ENCODE results near the gene SAMD1.

SAMD1 gene

DNA sequence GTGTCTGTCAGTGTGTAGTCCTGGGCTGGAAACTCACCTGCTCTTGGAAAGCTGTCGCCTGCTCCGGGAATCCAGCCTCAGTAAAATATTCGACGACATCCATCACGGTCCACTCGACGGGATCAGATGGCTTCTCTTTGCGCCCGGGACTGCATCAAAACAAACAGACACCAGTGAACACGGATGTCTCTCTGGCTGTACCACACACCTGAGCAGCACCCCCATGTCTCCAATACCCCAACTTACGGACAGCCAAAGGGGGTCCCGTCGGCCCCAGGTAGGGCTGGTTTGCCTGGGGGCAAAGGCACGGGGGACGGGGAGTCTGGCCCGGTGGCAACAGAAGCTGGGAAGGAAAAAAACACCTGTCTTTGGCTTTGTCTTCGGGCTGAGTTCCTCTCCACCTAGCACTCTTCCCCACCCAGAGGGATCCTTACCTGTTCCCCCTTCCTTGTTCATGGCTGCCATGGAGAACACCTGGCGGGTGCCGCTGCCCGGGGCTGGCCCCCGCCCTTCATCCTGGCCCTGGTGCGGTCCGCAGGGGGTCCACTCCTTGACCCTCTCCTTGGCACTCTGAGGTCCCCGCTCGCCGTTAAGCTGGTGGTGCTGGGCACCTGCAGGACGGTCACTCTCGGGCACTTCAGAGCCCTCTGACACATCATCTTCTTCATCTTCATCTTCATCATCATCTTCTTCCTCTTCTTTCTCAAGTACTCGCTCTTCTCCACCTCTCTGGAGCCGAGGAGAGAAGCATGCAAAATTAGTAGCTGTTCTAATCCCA is 1.7 kb downstream of the SAMD1 start:
- DNase-seq = no peak

DNA sequence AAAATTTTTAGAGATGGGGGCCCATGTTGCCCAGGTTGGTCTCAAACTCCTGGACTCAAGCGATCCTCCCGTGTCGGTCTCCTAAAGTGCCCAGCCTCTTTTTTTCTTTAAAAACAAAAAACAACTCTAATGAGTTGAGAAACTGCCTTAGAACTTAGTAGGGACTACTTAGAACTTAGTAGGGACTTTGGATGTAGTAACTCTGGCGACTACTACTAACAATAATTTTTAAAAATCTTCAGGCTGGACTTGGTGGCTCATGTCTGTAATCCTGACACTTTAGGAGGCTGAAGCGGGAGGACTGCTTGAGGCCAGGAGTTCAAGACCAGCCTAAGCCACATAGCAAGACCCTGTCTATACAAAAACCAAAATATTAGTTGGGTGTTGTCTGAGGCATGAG is 4.5 kb downstream of the SAMD1 start:
- DNase-seq = no peak

DNA sequence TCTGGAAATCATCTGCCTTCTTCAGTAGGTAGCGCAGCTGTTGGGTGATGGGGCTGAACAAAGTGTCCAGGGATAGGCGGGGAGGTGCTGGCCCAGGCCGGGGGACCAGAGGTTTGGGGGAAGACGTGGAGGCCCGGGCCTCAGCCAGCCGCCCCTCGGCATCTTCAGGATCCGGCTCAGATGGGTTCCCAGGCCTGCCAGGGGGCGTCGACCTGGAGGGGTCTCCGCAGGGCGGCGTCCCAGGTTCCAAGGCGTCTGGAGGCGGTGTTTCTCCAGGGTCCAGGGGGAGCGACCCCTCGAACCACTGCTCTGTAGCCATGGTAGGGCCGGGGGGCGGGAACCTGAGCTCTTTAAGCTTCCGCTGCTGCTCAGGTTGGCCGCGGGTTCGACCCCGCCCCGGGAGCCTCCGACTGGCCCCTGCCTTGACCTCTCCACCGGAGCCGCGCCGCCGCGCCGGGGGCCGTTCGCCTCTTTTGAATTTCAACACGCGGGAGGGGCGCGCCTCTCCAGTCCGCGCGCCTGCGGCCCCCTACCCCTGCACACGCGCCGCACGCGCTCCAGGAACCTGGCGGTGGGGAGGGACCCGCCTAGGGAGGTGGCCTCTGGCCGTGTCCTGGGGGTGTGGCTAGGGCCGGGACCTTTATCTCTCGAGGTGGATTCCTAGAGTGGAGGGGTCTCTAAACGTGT is 5.1 kb downstream of the SAMD1 start, which contains the start of gene C19orf67:
Gene C19orf67, minus strand, starts transcription at position 475 of the 687 bp plus-strand sequence. Its CDS starts 156 bp downstream, at position 319.
- no peak for DNase-seq

DNA sequence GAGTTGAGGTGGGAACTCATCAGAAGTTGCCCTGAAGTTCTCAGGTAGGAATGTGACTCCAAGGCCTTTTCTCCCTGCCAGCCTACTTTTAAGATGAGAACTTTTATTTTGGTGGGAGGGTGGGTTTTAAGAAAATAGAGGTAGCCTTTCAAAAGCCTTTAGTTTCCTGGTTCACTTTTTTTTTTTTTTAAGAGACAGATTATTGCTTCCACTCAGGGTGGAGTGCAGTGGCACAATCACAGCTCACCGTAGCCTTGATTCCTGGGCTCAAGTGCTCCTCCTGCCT is 7.9 kb downstream of the SAMD1 start:
- DNase-seq = no peak

DNA sequence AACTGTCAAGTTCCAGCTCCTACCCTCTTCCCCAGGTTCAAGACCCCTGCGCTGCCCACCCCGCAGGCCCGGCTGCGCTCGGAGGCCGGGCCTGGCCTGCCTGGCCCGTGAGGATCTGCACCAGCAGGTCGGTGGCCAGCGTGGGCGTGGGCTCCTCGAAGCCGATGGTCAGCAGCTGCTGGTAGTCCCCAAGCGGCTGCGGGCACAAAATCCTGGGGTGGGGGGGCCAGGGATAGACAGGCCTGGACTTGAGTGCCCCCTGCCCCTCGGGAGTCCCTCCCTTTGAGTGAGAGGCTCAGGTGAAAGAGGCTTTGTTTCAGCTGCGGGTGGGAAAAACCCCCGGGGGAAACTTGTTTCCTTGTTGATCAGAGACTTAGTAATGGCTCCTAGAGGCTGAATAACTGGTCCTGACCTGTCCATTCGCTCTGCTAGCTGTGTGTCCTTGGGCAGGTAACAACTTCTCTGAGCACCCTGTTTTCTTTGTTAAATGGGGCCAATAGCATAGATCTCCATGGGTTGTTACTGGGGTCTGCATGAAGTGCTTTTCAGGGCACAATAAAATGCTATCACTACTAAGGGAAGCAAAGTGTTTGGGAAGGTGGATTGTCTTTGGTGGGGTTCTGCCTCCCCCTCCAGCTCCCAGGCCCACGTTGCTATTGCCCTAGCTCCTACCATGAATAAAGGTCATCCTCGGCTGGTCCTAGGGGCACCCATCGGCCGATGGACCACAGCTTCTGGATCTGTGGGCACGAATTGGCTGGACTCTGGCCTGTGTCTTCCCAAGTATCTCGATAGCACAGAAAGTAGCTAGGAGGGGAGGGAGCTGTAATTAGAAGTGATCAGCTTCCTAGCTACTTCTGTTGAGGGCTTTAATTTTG is 8.5 kb downstream of the SAMD1 start:
- DNase-seq = peak; percentile 31

DNA sequence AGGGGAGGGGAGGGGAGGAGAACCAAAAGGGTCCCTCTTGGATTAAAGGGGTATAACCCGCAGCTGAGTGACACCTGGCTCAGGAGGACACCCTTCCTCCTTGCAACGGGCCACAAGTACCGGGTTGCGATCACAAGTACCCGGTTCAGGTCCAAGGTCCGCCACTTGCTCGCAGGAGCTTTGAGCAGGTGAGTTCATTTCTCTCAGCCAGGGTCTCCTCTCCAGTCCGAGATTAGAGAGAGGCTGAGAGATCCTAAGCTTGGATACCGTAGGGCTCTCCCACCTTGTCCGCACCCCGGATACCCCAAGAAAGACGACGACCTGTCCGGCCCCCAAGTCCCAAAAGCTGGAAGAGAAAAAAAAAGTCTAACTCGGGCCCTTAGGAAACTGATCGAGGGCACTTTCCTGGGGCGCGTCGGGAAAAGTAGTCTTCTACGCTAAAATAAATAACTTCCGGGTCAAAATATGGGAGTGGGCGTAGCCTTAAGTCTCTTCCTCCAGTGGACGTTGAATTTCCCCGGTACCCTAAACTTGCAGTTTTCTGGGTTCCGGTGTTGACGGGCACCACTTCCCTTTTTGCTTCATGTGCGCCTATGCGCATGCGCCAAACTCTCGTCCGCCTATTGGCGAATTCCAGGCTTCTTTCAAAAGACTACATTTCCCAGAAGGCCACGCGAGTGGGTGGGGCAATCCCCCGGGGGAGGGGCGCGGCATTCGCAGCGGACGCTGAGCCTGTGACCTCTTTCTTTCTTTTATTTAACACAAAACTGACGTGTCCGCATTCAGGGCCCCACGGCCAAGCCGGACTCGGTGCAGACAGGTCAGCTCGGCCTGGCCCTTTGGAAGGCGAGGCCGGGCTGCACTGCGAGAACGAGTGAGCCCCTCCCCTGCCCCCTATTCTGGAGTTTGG is 9.4 kb downstream of the SAMD1 start:
- peak; percentile 100 for DNase-seq

DNA sequence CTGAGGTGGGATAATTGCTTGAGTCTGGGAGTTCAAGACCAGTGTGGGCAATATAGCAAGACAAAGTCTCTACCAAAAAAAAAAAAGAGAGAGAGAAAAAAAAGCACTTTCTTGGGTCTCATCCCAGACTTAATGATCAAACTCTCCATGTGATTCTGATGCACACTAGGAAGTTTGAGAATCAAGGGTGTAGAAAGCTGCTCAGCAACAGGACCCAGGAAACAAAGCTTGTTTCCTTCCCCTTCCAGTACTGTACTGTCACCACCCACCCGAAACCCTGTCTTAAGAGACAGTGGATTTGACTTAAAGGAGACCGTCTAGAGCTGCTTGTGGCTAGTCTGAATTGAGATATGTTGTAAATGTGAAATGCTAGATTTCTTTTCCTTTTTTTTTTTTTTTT is 12.1 kb downstream of the SAMD1 start:
- no peak for DNase-seq

DNA sequence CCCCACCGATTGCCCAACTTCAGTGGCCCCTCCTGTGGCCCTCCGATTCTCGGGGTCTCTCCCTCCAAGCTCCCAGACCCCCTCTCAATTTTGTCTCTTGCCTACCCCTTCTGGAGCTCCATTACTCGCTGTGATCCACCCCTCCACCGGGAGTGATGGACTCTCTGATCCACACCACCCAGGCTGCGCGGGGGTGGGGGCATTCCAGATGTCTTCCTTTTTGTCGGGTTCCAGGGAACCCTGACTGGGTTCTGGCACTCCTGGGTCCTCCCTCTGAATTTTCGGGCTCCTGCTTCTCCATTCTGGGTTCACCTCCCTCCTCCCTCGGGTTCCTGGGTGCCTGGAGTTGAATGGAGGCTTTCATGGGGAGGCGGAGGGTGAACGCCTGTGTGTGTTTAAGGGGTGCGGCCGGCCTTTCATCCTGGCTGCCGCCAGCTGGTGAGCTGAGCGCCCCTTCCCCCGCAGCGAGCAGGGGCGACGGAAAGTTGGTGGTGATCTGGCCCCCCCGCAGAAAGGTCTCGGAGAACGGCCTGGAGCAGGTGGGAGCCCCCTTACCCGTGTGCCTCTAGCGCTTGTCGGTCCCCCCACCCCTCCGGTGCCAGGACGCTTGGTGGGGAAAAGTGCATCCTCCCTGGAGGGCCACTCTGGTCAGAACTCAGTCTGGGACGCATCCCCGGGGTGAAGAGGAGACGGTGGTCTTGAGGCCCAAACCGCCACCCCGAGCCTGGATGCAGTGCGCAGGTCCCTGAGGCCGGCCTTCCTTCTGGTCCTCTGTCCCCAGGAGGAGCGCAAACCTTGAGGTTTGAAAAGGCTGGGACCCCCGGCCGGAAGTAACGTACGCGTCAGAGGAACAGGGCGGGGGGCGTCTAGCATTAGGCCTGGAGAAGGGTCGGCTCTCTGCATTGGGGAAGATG is 16.4 kb downstream of the SAMD1 start:
- DNase-seq = peak; percentile 38

DNA sequence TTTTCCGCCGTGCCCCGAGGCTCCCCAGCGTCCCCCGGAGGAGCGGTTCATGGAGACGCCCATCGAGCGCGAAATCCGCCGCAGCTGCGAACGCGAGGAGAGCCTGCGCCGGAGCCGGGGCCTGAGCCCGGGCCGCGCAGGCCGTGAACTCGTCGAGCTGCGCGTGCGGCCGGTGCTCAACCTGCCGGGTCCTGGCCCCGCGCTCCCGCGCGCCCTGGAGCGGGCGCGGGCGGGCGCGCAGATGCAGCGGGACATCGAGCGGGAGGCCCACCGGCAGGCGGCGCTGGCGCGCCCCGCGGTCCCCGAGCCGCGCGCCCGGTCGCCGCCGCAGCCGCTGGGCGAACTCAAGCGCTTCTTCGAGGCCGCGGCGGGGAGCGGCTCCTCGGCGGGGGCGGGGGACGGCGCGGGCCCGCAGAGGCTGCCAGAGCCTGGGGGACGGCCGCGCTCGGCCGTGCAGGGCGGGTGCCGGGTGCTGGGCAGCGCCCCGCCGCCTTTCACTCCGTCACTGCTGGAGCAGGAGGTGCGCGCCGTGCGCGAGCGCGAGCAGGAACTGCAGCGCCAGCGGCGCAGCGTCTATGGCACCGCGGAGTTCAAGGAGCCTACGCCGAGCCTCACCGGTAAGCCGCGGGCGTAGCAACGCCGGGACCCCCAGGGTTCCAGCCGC is 17.2 kb downstream of the SAMD1 start:
- DNase-seq = peak; percentile 84

DNA sequence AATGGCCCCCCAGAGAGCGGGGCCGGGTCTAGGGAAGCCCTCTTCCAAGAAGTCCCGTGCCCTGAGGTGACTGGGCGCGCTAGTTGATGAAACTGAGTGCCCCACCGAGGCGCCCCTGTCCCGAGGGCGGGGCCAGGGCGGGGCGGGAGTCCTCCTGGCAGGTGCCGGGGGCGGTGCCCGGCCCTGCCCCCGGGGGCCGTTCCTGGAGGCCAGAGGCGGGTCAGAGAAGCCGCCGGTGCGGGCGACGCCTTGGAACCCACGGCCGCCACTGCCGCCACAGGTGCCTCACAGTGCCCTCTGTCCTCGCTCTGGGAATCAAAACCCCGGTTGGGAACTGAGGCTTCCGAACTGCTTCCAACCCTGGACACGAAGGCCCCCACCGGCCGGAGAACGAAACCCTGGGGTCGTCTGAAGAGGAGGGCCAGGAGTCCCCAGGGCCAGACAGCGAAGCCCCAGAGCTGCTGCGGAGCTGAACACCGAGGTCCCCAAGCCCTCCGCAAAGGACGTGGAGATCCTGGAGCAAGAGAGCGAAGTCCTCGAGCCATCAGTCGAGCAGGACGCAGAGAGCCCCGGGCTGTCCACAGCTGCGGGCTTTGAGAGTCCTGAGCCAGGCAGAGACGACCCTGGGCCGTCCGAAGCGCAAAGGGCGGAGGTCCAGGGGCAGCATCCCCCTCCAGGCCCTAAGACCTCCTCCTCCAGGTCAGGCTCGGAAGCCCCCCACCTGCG is 17.9 kb downstream of the SAMD1 start, which contains the start of gene MISP3:
Gene MISP3, plus strand, starts transcription at position 252 of the 726 bp plus-strand sequence. CDS start 524 bp downstream, outside the sequence.
- peak; percentile 52 for DNase-seq

DNA sequence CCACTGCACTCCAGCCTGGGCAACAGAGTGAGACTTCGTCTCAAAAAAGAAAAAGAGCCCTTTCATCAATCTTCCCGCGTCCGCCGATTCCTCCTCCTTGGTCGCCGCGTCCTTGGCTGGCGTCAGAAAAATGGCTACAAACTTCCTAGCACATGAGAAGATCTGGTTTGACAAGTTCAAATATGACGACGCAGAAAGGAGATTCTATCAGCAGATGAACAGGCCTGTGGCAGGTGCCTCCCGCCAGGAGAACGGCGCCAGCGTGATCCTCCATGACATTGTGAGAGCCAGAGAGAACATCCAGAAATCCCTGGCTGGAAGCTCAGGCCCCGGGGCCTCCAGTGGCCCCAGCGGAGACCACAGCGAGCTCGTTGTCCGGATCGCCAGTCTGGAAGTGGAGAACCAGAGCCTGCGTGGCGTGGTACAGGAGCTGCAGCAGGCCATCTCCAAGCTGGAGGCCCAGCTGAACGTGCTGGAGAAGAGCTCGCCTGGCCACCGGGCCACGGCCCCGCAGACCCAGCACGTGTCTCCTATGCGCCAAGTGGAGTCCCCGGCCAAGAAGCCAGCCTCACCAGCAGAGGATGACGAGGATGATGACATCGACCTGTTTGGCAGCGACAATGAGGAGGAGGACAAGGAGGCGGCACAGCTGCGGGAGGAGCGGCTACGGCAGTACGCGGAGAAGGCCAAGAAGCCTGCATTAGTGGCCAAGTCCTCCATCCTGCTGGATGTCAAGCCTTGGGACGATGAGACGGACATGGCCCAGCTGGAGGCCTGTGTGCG is 20.1 kb downstream of the SAMD1 start:
- DNase-seq = no peak

DNA sequence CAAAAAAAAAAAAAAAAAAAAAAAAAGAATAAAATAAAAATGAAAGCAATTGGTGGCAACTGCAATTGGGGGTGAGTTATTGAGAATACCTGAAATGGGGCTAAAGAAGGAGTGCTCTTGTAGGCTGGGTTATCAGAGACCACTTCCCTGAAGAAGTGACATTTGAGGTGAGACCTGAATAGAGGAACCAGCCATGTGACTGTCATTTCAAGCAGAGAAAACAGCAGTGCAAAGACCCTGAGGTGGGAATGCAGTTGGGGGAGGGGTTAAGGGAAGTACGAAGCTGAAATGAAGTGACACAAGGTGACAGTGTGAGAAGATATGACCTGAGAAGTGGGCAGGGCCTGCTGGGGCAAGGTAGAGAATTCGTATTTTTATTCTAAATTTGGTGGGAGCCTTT is 24.4 kb downstream of the SAMD1 start:
- no peak for DNase-seq

DNA sequence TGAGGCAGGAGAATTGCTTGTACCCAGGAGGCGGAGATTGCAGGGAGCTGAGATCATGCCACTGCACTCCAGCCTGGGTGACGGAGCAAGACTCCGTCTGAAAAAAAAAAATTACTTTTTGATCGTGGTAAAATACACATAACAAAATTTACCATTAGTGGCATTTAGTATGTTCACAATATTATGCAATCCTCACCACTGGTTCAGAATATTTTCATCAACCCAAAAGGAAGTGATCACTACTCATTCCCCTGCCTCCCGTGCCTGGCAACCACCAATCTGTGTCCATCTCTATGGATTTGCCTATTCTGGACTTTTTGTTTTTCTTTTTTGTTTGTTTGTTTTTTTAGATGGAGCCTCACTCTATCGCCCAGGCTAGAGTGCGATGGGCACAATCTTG is 27.4 kb downstream of the SAMD1 start:
- no peak for DNase-seq

DNA sequence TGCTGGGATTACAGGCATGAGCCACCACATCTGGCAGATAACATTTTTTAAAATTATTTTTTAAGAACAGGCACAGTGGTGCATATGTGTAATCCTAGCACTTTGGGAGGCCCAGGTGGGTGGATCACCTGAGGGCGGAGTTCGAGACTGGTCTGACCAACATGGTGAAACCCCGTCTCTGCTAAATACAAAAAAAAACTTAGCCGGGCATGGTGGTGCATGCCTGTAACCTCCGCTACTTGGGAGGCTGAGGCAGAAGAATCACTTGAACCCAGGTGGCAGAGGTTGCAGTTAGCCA is 28.0 kb downstream of the SAMD1 start:
- DNase-seq = no peak

DNA sequence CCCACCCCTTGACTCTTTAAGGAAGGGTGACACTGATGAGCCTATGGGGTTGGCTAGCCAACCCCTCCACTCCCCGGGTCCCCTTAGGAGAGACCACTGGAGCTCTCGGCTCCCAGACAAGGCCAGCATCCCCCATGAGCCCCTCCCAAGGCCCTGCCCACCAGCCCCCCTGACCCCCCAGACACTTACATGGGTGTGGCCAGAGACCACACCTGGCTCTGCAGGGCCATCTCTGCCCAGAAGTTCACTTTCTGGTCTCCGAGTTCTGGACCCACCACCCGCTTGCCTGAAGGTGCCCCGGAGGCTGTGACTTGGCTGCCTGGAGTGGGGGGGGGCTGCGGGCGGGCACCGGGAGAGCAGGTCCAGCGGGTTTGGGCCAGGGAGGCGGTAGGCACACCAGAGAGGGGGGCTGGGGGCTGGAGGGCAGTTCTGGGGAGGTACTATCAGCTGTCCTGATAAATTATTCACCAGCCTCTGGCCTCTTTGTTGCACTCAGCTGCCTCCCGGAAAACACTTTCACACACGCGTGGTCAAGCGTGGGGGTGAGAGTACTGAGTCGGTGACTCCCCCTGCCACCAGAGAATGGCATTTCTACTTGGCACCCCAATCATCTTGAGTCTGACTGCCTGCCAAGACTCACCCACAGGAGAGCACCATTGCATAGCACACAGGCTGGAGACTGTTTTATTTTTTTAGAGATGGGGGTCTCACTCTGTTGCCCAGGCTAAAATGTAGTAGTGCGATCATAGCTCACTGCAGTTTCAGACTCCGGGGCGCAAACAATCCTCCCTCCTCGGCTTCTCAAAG is 28.6 kb downstream of the SAMD1 start, which contains the start of gene PALM3:
Gene PALM3, minus strand, starts transcription at position 326 of the 807 bp plus-strand sequence. Its CDS starts 96 bp downstream, at position 230.
- no peak for DNase-seq

DNA sequence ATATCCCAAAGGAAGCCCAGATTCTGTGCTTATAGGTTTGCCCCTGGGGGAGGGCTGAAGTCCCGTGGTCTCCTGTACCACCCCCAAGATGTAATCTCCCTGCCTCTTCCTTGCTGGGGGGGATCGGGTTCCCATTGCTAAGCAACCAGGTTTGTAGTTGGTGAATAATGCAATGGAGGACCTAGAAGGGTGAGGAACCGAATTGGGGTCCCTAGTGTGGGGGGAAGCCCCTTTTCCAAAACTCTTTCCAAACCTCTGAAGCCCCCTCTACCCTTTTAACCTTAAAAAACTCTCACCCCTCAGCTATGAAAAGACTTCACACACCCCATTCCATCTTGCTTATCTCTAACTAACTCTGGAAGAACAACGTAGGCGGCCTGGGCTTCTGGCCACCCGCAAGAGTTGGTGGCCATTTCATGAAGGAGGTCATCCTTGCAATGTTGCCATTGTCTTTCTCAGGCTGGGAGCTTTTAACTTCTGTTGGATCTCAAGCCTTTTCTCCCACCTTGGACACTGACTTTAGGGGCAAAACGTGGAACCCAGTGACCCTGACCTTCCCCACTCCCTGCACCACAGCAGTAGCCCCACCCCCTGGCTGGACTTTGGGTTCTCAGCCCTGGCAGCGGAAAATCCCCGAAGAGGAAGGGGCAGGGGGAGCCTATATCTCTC is 29.3 kb downstream of the SAMD1 start:
- no peak for DNase-seq

DNA sequence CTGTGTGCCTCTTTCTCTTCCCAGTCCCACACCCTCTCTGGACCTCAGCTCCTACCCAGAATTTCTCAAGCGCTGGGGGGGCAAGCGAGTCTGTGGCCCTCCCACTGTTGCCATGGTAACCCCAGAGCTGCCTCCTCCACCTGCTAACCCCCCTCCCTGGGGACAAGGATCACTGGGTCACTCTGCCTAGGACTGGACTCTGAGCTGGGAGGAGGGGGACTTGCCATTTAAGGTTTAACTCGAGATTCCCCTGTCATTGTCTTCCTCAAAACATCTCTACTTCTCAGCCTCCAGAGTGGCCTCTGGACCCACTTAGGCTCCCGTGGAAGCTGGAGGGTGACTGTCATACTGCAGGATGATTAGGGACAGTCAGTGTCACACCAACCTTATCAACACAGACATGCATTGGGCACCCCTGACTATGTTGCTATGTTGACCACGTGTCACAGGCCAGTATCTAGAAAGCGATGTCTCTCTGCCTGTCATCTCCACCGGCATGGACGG is 30.8 kb downstream of the SAMD1 start:
- no peak for DNase-seq

DNA sequence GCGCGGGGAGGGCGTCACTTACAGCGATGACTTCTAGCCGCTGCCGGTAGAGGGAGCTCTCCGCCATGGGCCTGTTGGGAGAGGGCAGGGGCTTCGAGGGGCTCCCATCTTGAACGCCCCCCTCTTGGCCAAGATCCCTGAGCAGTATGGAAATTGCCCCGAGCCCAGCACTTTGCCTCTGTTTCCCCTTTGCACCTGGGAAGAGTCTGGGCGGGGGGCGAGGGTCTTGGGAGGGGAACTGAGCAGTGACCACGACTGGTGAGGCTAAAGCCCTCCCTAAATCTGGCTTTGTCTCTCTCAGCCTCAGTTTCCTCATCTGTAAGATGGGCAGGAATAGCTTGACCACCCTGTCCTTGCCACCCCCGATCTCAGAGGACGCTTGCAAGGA is 31.5 kb downstream of the SAMD1 start:
- peak; percentile 60 for DNase-seq
